VCaP (cell line): Measurements from ENCODE around the gene ZNF521.

Source experiments
- H3K27ac ChIP-seq: fragments of 450-650 bp; 2 replicates; pipeline ENCODE4 v1.5.1; 2017
- CTCF ChIP-seq: fragments of 450-650 bp; conservative IDR thresholded peaks from 2 replicates; pipeline ENCODE4 v1.5.1; 2017; ENCODE audit warnings: mild to moderate bottlenecking, moderate library complexity

ZNF521 gene

GRCh38 chr18:25164211-25164847, 187.6 kb downstream of the ZNF521 start:
- no peak overlapping the region for H3K27ac ChIP-seq
- TF ChIP-seq CTCF, result no peak

GRCh38 chr18:25153426-25153825, 198.5 kb downstream of the ZNF521 start:
- H3K27ac ChIP-seq, result no peak overlapping the region
- no peak for TF ChIP-seq CTCF

DNA sequence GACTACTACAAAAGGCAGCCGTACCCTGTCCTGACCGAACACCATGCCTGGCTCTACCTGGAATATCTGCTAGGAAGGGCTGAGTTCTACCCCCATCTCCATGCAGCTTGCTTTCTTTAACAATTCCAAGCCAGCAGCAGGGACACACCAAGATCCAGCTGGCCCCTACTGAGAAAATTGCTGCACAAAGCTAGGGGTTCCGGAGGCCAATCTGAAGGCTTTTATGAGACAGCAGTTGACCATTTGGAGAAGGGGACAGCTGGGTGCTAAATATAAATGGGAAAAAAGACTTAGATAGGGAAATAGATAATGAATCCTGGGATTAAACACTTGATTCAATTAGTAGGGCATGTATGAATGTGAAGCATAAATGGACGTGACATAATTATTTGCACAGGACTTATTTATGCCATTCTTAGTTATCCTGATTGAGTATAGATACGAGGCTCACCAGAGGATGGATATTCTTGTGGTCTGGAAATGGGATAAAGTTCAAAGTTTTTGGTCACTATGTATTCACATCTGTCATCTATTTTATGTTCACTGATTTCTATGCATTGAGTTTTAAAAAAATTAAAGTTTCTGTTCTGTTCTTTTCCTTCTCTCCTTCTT, 204.0 kb downstream of the ZNF521 start:
- H3K27ac ChIP-seq, result no peak overlapping the region
- TF ChIP-seq CTCF, result no peak

DNA sequence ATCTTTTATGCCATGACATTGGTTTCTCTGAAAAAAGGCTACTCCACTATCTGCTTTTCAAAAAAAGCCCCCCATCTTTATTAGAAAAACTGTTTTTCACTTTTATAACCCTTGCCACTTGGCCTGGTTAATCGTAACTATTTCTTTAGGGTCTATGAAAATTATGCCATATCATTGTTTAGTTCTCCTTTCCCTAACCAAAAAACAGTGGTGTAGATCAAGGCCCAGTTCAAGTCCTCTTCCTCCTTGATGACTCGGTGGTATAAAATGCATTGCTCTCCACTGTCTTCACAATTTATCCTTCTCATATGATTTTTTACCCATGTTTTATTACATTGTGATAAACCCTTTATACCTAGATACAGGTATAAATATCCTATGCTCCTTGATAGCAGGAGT, 205.5 kb downstream of the ZNF521 start:
- no peak for TF ChIP-seq CTCF
- H3K27ac ChIP-seq, result no peak overlapping the region

- TF ChIP-seq CTCF, result no peak
- H3K27ac ChIP-seq, result no peak overlapping the region
These were observed 206.0 kb downstream of the ZNF521 start for GRCh38 chr18:25145731-25146511.

- TF ChIP-seq CTCF, result no peak
- H3K27ac ChIP-seq, result no peak overlapping the region
These were observed 207.1 kb downstream of the ZNF521 start for GRCh38 chr18:25144820-25145219.

DNA sequence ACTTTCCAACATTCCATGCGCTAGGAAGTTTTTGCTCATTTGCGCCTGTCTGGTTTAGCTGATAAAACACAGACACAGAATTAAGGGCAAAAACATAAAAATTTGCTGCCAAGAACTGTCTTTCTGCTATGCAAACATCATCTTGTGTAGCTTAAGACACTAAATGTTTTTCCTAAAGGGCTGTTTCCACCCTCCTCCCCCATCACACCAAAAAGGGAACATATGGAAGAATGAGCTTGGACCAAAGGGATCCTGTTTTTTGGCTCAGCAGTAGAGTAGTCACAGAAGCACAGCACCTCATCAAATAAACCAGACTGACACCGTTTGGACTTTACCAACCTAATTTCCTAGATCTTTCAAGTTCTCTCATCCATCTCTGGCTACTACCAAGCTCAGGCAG, 210.1 kb downstream of the ZNF521 start:
- no peak for TF ChIP-seq CTCF
- no peak overlapping the region for H3K27ac ChIP-seq
